ENCODE results near the gene PDE6G. TPM values are rescaled to one million over a fixed set of nuclear protein-coding genes. Genes with fewer than 3 reads are reported as not detected.

PDE6G gene
- total and polyA plus RNA-seq, 2 experiments from 2014 or later: 5.5 to 9.0 TPM

DNA sequence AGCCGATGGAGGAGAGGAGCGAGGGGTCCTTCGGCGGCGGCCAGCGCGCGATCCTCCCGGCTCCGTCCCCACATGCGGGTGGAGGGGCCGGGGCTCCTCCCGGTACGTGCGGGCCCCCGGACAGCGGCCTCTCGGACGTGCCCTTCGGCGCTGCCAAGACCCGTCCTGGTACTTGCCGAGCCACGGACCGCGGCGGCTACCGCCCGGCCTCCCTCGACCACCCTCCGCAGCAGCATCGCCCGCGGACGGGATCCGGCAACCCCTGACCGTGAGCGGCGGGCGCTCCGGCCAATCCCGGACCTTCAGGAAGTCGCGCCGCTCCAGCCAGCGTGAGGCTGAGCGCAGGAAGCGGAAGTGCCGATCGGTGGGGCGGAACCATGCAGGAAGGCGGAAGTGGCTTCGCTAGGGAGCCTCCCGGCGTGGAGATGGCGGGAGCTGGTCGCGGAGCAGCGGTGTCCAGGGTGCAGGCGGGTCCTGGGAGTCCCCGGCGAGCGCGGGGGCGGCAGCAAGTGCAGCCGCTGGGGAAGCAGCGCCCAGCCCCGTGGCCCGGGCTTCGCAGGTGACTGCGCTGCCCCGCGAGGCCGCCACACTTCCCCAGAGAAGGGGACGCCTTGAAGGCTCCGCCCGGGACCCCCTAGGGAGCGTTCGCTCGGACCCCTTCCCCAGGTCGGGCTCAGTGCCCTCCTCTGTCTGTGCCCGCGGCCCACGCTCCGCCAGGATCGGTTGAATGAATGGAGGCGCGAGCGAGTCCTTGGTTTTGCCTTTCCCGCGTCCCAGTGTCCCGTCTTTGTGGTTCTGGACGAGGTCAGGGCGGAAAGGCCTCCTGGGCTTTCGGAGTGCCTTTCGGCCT, 10.2 kb upstream of the PDE6G start, which contains the start of the genes CCDC137 and OXLD1:
CCDC137 (plus strand) TSS at position 396 of the 850 bp plus-strand sequence; CDS start at position 426, 30 bp downstream.
OXLD1 (minus strand) TSS at position 264 of the 850 bp plus-strand sequence; CDS start at position 236, 28 bp downstream.
- peak within 1 kb of the TSS; percentile 84 for H3K27ac ChIP-seq (ENCODE audit: low read depth)
- peaks cover 17% of the 10 kb centered on the region for H3K36me3 ChIP-seq (ENCODE audit: insufficient read depth)
- Mint-ChIP-seq H3K27me3 (ENCODE audit: insufficient read depth, low read depth, poor library complexity) (peaks cover 21% of the 10 kb centered on the region), H3K4me3 (peak within 1 kb of the TSS; percentile 98), H3K9me3 (no peaks in the 10 kb centered on the region), H3K36me3 (ENCODE audit: low read depth) (peaks cover 62% of the 10 kb centered on the region), H3K4me1 (peaks cover 25% of the 10 kb centered on the region), H3K27ac (peak within 1 kb of the TSS; percentile 95)
- H3F3A ChIP-seq (replicated peaks; ENCODE audit: low read depth): peaks cover 27% of the 10 kb centered on the region
- no peaks in the 10 kb centered on the region for H3K9me2 ChIP-seq (ENCODE audit: insufficient read depth)
- TF ChIP-seq, protein P1, sequence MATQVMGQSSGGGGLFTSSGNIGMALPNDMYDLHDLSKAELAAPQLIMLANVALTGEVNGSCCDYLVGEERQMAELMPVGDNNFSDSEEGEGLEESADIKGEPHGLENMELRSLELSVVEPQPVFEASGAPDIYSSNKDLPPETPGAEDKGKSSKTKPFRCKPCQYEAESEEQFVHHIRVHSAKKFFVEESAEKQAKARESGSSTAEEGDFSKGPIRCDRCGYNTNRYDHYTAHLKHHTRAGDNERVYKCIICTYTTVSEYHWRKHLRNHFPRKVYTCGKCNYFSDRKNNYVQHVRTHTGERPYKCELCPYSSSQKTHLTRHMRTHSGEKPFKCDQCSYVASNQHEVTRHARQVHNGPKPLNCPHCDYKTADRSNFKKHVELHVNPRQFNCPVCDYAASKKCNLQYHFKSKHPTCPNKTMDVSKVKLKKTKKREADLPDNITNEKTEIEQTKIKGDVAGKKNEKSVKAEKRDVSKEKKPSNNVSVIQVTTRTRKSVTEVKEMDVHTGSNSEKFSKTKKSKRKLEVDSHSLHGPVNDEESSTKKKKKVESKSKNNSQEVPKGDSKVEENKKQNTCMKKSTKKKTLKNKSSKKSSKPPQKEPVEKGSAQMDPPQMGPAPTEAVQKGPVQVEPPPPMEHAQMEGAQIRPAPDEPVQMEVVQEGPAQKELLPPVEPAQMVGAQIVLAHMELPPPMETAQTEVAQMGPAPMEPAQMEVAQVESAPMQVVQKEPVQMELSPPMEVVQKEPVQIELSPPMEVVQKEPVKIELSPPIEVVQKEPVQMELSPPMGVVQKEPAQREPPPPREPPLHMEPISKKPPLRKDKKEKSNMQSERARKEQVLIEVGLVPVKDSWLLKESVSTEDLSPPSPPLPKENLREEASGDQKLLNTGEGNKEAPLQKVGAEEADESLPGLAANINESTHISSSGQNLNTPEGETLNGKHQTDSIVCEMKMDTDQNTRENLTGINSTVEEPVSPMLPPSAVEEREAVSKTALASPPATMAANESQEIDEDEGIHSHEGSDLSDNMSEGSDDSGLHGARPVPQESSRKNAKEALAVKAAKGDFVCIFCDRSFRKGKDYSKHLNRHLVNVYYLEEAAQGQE (IDR thresholded peaks at IDR 0.05; ENCODE audit: unreplicated experiment): no peak
- TF ChIP-seq, protein P2, sequence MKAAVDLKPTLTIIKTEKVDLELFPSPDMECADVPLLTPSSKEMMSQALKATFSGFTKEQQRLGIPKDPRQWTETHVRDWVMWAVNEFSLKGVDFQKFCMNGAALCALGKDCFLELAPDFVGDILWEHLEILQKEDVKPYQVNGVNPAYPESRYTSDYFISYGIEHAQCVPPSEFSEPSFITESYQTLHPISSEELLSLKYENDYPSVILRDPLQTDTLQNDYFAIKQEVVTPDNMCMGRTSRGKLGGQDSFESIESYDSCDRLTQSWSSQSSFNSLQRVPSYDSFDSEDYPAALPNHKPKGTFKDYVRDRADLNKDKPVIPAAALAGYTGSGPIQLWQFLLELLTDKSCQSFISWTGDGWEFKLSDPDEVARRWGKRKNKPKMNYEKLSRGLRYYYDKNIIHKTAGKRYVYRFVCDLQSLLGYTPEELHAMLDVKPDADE (IDR thresholded peaks at IDR 0.05): peak; percentile 87
- TF ChIP-seq, protein P3, sequence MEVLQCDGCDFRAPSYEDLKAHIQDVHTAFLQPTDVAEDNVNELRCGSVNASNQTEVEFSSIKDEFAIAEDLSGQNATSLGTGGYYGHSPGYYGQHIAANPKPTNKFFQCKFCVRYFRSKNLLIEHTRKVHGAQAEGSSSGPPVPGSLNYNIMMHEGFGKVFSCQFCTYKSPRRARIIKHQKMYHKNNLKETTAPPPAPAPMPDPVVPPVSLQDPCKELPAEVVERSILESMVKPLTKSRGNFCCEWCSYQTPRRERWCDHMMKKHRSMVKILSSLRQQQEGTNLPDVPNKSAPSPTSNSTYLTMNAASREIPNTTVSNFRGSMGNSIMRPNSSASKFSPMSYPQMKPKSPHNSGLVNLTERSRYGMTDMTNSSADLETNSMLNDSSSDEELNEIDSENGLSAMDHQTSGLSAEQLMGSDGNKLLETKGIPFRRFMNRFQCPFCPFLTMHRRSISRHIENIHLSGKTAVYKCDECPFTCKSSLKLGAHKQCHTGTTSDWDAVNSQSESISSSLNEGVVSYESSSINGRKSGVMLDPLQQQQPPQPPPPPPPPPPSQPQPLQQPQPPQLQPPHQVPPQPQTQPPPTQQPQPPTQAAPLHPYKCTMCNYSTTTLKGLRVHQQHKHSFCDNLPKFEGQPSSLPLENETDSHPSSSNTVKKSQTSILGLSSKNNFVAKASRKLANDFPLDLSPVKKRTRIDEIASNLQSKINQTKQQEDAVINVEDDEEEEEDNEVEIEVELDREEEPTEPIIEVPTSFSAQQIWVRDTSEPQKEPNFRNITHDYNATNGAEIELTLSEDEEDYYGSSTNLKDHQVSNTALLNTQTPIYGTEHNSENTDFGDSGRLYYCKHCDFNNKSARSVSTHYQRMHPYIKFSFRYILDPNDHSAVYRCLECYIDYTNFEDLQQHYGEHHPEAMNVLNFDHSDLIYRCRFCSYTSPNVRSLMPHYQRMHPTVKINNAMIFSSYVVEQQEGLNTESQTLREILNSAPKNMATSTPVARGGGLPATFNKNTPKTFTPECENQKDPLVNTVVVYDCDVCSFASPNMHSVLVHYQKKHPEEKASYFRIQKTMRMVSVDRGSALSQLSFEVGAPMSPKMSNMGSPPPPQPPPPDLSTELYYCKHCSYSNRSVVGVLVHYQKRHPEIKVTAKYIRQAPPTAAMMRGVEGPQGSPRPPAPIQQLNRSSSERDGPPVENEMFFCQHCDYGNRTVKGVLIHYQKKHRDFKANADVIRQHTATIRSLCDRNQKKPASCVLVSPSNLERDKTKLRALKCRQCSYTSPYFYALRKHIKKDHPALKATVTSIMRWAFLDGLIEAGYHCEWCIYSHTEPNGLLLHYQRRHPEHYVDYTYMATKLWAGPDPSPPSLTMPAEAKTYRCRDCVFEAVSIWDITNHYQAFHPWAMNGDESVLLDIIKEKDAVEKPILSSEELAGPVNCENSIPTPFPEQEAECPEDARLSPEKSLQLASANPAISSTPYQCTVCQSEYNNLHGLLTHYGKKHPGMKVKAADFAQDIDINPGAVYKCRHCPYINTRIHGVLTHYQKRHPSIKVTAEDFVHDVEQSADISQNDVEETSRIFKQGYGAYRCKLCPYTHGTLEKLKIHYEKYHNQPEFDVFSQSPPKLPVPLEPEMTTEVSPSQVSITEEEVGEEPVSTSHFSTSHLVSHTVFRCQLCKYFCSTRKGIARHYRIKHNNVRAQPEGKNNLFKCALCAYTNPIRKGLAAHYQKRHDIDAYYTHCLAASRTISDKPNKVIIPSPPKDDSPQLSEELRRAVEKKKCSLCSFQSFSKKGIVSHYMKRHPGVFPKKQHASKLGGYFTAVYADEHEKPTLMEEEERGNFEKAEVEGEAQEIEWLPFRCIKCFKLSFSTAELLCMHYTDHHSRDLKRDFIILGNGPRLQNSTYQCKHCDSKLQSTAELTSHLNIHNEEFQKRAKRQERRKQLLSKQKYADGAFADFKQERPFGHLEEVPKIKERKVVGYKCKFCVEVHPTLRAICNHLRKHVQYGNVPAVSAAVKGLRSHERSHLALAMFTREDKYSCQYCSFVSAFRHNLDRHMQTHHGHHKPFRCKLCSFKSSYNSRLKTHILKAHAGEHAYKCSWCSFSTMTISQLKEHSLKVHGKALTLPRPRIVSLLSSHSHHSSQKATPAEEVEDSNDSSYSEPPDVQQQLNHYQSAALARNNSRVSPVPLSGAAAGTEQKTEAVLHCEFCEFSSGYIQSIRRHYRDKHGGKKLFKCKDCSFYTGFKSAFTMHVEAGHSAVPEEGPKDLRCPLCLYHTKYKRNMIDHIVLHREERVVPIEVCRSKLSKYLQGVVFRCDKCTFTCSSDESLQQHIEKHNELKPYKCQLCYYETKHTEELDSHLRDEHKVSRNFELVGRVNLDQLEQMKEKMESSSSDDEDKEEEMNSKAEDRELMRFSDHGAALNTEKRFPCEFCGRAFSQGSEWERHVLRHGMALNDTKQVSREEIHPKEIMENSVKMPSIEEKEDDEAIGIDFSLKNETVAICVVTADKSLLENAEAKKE (CRISPR knock-in tag; IDR thresholded peaks at IDR 0.05): no peak
- TF ChIP-seq CREB1 (CRISPR knock-in tag; IDR thresholded peaks at IDR 0.05; ENCODE audit: low read depth): peak; percentile 67
- no peak for TF ChIP-seq JUNB (IDR thresholded peaks at IDR 0.05; ENCODE audit: unreplicated experiment)
- peak; percentile 98 for TF ChIP-seq POLR2AphosphoS5 (IDR thresholded peaks at IDR 0.05; ENCODE audit: low read depth)
- H3K27me3 ChIP-seq (ENCODE audit: insufficient read depth): no peaks in the 10 kb centered on the region
- H3K79me2 ChIP-seq (replicated peaks; ENCODE audit: insufficient read depth): peaks cover 41% of the 10 kb centered on the region
- peak; percentile 99 for DNase-seq (ENCODE audit: low spot score)
- peak within 1 kb of the TSS; percentile 99 for H3K4me3 ChIP-seq
- H4K20me1 ChIP-seq (replicated peaks; ENCODE audit: insufficient read depth): peaks cover 12% of the 10 kb centered on the region
- peaks cover 15% of the 10 kb centered on the region for H3K4me1 ChIP-seq (ENCODE audit: insufficient read depth)
- ATAC-seq: peak; percentile 94
- H3K4me2 ChIP-seq: peak within 1 kb of the TSS; percentile 99
- H2AFZ ChIP-seq: 0 out of 2 replicates have a peak within 1 kb of the TSS, but pooled peaks have one; percentile 56

Measured in GM23338 (cell line).